Body of pancreas (tissue), 4 donors: ENCODE measurements around the gene PCSK1. TPM values are rescaled to one million over a fixed set of nuclear protein-coding genes. Genes with fewer than 3 reads are reported as not detected.

ENCODE experiments used
- ATAC-seq: fragments of 150-250 bp; one replicate; pipeline ENCODE4 v1.9.1; 2016
- DNase-seq, 4 donors: peaks; one replicate each; pipeline ENCODE4 v3.0.0-alpha.2; 2019
- H3K27ac ChIP-seq, 4 donors: fragments of 200-600 bp; sonication (generic); 1 replicate in 3 of 4; 2 replicates in 1 of 4; pipeline versions ENCODE4 v1.5.1 to v1.6.1; 2016 to 2019; ENCODE audit warnings: mild to moderate bottlenecking in 1 of 4, mixed read lengths in 1 of 4, moderate library complexity in 1 of 4
- H3K27me3 ChIP-seq, 2 donors: fragments of 200-600 bp; sonication (generic); one replicate each; pipeline ENCODE4 v1.6.0; 2016; ENCODE audit warnings: mild to moderate bottlenecking in 1 of 2
- H3K36me3 ChIP-seq, 2 donors: fragments of 200-600 bp; sonication (generic); replicated peaks in 1 of 2; 2 replicates each; pipeline ENCODE4 v1.5.1; 2016; ENCODE audit warnings: low read depth in 2 of 2; ENCODE audit not compliant: insufficient read depth in 1 of 2
- H3K4me1 ChIP-seq: fragments of 200-600 bp; sonication (generic); one replicate; pipeline ENCODE4 v1.6.0; 2016
- H3K4me3 ChIP-seq, 2 donors: fragments of 200-600 bp; sonication (generic); 1 replicate in 1 of 2; 2 replicates in 1 of 2; pipeline ENCODE4 v1.5.1; 2016 to 2019
- H3K9me3 ChIP-seq, 3 donors: fragments of 200-600 bp; sonication (generic); 1 replicate in 2 of 3; 2 replicates in 1 of 3; pipeline ENCODE4 v1.5.1; 2016
- CTCF ChIP-seq, 7 experiments: fragments of 450-650 bp in 4 of 7; fragments of 200-600 bp in 3 of 7; sonication (generic) in 3 of 7; IDR thresholded peaks; one replicate each; pipeline ENCODE4 v1.5.1; 2016 to 2019; ENCODE audit warnings: antibody characterized with exemption in 7 of 7
- POLR2A ChIP-seq, 3 donors: fragments of 450-650 bp; IDR thresholded peaks; one replicate each; pipeline ENCODE4 v1.6.1; 2016; ENCODE audit warnings: antibody characterized with exemption in 3 of 3, mild to moderate bottlenecking in 2 of 3
- WGBS, 2 donors: methylation state at CpG; one replicate each; pipeline ENCODE4 v1.1.5; 2017; 5-methylcytosine and 5-hydroxymethylcytosine counted together
- intact Hi-C: fragments of 100-400 bp; cut with DNase I; formaldehyde crosslinking; loops from one replicate; pipeline ENCODE4 v1.15.1; 2023
- total RNA-seq, 2 donors: library from RNA; depleted of rRNA; stranded (reverse); fragments of >200 nt; gene quantifications; one replicate each; pipeline ENCODE4 v1.1.0, GENCODE V29; 2016

PCSK1 gene
- total RNA-seq, 2 donors from 2014 or later, result 7.5 to 7.9 TPM

- Histone ChIP-seq H3K27ac (no peak overlapping the region), H3K4me3 (no peak overlapping the region), H3K27me3 (no peaks in the 10 kb centered on the region), H3K9me3 (no peaks in the 10 kb centered on the region), H3K4me1 (no peaks in the 10 kb centered on the region), H3K36me3 (no peaks in the 10 kb centered on the region)
- intact Hi-C loops, result no loop called here
- no peak for TF ChIP-seq CTCF (IDR thresholded peaks at IDR 0.05)
- TF ChIP-seq POLR2A (IDR thresholded peaks at IDR 0.05), result no peak
- 76 to 78% methylated on average over 6 of the region's 6 CpGs for WGBS, 2 donors
- ATAC-seq, result peak; percentile 24
- DNase-seq, result peak in 1 of 4 donors; percentile 9
These were observed 26.5 kb upstream of the PCSK1 start for GRCh38 chr5:96459313-96460121.

DNA sequence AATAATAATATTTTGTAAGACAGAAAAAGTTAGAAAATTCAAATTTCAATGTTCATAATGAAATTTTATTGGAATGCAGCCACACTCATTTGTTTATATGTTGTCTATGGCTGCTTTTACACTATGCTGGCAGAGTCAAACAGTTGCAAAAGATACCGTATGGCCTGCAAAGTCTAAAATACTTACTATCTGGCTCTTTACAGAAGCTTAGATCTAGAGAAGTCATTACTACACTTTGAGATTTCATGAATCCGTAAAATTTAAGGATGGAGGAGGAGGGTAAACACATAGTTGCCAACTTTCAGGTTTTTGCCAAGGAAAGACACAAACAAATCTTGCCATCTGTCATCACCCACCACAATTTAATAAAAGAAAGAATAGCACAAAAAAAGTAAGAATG, 25.1 kb upstream of the PCSK1 start:
- Histone ChIP-seq H3K4me3 (no peak overlapping the region), H3K27me3 (no peaks in the 10 kb centered on the region), H3K4me1 (no peaks in the 10 kb centered on the region), H3K9me3 (no peaks in the 10 kb centered on the region), H3K27ac (no peak overlapping the region), H3K36me3 (no peaks in the 10 kb centered on the region)
- no peak for TF ChIP-seq CTCF (IDR thresholded peaks at IDR 0.05)
- no peak for TF ChIP-seq POLR2A (IDR thresholded peaks at IDR 0.05)
- ATAC-seq (no peak), DNase-seq (no peak)
- intact Hi-C loops, result no loop called here
- 91% methylated on average over 2 of the region's 2 CpGs for WGBS, 2 donors

GRCh38 chr5:96455789-96456188, 22.7 kb upstream of the PCSK1 start:
- Histone ChIP-seq H3K36me3 (no peaks in the 10 kb centered on the region), H3K4me1 (no peaks in the 10 kb centered on the region), H3K4me3 (no peak overlapping the region), H3K9me3 (no peaks in the 10 kb centered on the region), H3K27me3 (no peaks in the 10 kb centered on the region), H3K27ac (no peak overlapping the region)
- 84 to 90% methylated on average over 4 of the region's 4 CpGs for WGBS, 2 donors
- ATAC-seq (no peak), DNase-seq (no peak)
- no peak for TF ChIP-seq POLR2A (IDR thresholded peaks at IDR 0.05)
- TF ChIP-seq CTCF (IDR thresholded peaks at IDR 0.05), result no peak
- intact Hi-C loops, result no loop called here

DNA sequence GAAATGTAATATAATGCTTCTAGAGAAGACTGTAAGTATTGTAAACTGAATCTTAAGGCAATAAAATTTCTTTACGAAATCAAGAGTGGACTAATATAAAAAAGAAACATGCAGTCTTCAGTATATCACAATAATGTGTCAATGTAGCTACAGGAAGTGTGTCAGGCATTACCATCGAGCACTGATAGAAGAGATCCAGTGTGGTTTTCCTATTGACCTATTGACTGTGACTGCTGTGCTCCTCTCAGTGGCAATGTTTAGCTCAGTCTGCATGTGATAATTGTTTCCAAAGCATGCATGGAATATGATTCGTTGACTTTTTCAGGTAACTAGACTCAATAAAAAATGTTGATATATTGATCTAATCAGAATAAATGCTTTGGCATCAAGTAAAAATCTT, 20.3 kb upstream of the PCSK1 start:
- ATAC-seq (no peak), DNase-seq (no peak)
- H3K4me3 ChIP-seq, result no peak overlapping the region
- no peak for TF ChIP-seq POLR2A (IDR thresholded peaks at IDR 0.05)
- no peak for TF ChIP-seq CTCF (IDR thresholded peaks at IDR 0.05)
- no peaks in the 10 kb centered on the region for H3K27me3 ChIP-seq
- no peaks in the 10 kb centered on the region for H3K36me3 ChIP-seq
- intact Hi-C loops, result no loop called here
- WGBS, 2 donors, result 76 to 77% methylated on average over 3 of the region's 3 CpGs
- H3K4me1 ChIP-seq, result no peaks in the 10 kb centered on the region
- H3K27ac ChIP-seq, result no peak overlapping the region
- H3K9me3 ChIP-seq, result no peaks in the 10 kb centered on the region

DNA sequence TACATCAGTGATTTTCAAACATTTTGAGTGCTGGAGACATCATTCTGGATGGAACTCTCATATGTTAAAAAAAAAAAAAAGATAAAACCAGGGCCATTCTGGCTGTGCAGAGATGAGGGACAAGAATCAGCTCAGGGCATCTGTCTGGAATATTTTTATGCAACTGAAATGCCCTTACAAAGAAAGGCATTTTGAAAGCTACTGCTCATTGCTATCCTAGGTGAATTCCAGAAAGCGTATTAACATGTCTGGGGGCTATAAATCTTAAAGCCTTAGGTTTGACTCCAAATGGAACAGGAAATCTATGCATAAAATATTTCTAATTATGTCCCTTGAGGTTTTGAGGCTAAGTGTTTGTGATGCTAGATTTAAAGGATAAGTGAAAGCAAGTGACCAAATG, 14.9 kb upstream of the PCSK1 start:
- WGBS, 2 donors, result 67 to 78% methylated on average over 1 of the region's 1 CpG
- intact Hi-C loops, result no loop called here
- no peaks in the 10 kb centered on the region for H3K36me3 ChIP-seq
- H3K27me3 ChIP-seq, result no peaks in the 10 kb centered on the region
- H3K27ac ChIP-seq, result no peak overlapping the region
- ATAC-seq (no peak), DNase-seq (no peak)
- no peak overlapping the region for H3K4me3 ChIP-seq
- TF ChIP-seq CTCF (IDR thresholded peaks at IDR 0.05) (no peak), POLR2A (IDR thresholded peaks at IDR 0.05) (no peak)
- no peaks in the 10 kb centered on the region for H3K9me3 ChIP-seq
- no peaks in the 10 kb centered on the region for H3K4me1 ChIP-seq
